Hypothalamus (tissue), 51 donors: Measurements from ENCODE around the gene CAPS.

Experiments used
- DNase-seq, 51 donors: peaks; one replicate each; lab custom pipeline; 2025; lab: John Stamatoyannopoulos, UW

CAPS gene

DNA sequence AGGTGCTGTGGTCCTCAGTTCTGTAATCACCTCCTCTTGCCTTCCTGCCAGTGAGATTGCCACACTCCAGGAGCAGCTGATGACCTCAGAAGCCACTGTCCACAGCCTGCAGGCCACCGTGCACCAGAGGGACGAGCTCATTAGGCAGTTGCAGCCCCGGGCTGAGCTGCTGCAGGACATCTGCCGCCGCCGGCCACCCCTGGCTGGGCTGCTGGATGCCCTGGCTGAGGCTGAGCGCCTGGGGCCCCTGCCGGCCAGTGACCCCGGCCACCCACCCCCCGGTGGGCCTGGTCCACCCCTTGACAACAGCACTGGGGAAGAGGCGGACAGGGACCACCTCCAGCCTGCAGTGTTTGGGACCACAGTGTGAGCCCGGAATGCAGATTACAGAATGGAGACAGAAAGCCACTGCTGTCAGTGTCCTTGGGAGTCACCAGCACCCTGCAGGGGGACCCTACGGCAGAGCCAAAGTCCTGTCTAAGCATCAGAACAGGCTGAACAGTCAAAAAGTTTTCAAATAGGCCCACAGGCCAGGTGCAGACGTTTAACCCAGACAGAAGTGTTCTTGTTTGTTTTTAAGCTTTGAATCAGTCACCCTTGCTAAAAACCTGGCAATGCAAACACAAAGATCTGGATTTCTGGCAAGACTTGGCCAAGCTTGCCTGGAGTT lies 5.1 kb upstream of the CAPS start:
- DNase-seq: no peak

GRCh38 chr19:5910638-5910907 lies 3.5 kb upstream of the CAPS start:
- DNase-seq: no peak

- DNase-seq: no peak
Measured at GRCh38 chr19:5911366-5911765, 2.7 kb upstream of the CAPS start.

DNA sequence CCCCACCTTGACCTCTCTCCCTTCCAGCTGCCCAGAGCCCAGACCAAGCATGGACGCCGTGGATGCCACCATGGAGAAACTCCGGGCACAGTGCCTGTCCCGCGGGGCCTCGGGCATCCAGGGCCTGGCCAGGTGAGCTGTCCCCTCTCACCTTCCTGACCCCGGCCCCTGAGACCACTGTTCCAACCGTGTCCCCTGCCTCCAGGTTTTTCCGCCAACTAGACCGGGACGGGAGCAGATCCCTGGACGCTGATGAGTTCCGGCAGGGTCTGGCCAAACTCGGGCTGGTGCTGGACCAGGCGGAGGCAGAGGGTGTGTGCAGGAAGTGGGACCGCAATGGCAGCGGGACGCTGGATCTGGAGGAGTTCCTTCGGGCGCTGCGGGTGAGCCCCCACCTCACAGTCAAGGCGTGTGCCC lies 312 bp downstream of the CAPS start:
- no peak for DNase-seq

GRCh38 chr19:5914946-5915781 lies 1.1 kb downstream of the CAPS start:
- no peak for DNase-seq

- no peak for DNase-seq
Measured at GRCh38 chr19:5915782-5916165, 1.7 kb downstream of the CAPS start.

DNA sequence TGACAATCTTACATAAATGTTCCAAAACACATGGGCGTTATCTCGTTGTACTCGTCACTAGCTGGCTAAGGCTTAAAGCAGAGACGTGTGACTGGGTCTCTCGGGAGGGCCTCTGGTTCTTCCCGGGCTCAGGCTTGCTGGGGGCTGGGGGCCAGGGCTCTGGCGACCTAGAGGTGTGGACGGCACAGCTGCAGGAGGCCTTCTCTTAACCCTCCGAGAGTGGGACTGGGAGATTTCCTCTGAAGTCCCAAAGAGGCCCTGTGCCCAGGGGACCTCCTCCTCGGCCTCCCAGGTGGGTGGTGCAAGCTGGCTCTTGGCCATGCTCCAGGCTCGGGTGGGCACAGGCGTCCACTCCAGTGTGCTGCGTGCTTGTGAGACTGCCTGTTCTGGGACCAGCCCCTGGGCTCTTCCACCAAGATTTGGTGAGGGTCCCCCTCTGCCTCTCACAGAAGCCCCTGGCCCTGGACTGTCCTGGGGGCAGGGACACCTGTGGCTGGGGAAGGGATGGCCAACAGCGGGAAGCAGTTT lies 2.2 kb downstream of the CAPS start:
- DNase-seq: no peak

DNA sequence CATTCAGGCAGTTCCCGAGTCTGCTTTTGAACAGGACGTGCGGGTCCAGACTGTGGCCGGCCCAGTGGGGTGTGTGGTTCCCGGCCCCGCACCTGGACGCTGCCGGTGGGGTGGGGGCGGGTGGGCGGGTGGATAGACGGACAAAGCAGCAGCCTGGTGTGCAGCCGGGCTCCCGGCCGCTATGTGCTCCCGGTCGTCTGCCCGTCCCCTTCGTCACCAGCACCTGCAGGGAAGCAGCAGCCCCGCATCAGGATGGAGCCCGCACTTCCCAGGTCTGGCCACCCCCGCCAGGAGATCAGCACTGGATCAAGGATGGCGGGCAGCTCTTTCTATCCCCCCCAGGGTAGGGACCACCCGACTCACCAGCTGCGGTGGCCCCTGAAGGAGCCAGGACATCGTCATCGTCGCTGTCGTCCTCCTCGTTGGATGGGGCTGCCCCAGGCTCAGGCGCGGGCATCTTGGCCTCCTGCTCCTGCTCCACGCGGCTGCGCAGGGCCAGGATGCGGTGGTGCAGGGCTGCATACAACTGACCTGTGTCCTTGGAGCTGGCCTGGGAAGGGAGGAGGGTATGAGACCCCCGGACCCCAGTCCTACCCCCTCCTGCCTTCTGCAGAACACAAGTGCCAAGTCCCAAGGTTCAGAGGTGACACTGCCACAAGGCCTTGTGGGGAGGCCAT lies 3.5 kb downstream of the CAPS start:
- no peak for DNase-seq

DNA sequence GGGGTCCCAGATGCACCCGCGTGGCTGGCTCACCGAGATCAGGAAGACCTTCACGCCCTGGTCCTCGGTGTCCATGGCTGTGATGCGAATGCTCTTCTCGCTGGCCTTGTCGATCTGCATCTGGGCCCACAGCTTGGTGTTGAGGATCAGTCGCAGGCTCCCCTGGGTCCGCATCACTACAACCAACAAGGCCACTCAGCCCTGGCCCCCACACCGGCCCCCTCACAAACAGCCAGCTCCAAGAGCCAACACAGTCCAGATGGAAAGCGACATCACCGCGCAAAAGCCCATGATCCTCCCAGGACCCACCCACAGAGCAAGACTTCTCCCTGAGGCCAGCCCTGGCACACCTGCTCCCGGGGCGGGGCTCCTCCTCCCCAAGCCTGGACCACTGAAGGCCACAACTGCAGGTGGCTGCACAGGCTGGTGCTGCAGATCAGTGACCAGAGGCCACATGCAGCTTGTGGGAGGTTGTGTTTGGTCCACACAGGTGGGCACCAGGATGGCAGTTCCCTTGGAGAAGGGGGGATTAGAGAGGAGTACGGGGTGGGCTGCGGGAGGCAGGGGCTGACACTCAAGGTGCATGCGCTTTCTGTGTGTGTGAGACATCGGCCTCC lies 4.5 kb downstream of the CAPS start:
- DNase-seq: no peak

GRCh38 chr19:5921516-5922160 lies 7.6 kb downstream of the CAPS start:
- no peak for DNase-seq

DNA sequence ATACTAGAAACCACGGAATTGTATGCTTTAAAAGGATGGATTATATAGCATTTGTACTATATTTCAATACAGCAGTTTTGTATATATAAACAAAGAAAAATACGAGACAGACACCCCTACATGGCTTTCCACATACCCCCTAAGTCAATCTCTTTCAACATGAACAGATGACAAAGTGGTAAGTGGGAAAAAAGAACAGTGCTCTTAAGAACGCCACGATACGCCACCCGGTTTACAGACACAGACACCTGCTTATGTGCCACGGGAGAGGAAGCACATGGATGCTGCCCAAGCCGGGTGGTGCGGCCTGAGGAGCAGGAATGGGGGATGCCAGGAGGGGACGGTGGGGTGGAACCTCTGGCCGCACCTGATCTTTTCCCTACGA lies 8.1 kb downstream of the CAPS start:
- DNase-seq: no peak

DNA sequence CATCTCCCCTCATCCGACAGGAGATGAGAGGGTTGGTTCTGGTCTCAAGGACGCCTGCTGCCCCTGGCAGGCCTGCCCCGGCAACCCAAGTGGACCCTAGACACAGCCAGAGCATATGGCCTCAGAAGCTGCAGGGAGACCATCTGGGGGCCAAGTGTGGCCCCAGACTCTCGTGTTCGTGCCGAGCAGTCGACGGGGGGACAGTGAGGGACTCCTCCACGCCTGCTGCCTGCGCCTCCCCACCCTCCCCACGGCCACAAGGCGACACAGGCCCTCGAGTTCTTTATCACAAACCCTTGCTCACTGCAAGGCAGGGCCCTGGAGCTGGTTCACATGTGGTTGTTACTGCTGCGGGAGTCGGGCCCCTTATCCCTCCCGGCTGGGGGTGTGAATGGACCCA lies 9.3 kb downstream of the CAPS start:
- no peak for DNase-seq

GRCh38 chr19:5925830-5926427 lies 11.9 kb downstream of the CAPS start:
- DNase-seq: no peak

DNA sequence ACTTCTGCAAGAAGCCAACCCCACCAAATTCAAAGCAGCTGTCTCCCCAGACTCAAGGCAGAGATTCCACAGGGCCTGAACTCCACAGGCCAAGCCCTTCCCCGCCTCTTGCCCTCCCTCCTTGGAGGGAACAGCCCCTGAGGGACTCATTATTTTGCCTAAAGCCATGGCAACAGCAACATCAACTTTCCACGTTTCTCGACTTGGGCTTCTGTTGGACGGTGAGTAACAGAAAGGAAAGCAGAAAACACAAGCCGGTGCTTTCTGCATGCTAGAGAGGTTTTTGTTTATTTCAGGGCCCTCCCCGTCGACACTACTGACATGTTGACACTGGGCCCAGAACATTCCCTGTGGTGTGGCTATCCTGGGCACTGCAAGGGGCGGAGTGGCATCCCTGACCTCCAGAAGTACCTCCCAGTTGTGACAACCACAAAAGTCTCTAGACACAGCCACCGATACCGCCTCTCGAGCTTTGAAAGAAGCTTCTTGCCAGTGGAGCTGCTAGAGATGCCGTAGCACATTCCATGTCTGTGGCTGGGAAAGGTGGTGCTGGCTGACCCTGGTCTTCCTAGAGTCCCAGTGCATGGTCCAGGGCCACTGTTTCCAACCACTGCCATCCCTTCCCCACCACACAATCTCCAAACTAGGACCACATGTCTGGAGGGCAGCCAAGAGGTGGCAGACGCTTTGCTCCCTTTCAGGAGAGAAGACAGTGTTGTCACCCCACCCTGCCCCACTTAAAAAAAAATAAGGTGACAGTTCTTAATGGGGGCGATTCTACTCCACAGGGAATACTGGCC lies 12.8 kb downstream of the CAPS start:
- DNase-seq: peak in 4 of 51 donors; percentile 10 to 30 (median 18)

DNA sequence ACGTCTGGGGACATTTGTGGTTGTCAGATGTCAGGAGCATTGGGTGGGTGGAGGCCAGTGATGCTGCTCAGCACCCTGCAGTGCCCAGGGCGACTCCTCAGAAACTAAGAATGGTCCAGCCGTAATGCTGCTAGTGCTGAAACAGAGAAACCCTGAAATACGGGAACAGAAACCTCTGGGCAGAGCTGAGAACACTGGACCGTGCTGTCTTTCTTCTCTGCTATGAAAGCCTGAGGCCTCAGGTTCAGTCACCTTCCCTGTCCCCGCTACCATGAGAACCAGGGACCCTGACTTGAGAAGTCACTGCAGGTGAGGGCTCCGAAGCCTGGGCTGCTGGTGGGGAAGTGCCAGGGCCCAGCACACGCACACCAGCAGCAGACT lies 13.4 kb downstream of the CAPS start:
- no peak for DNase-seq

GRCh38 chr19:5929179-5929578 lies 15.1 kb downstream of the CAPS start:
- no peak for DNase-seq

GRCh38 chr19:5929625-5930024 lies 15.6 kb downstream of the CAPS start:
- DNase-seq: no peak

GRCh38 chr19:5931251-5931650 lies 17.2 kb downstream of the CAPS start:
- DNase-seq: no peak

GRCh38 chr19:5932146-5932545 lies 18.1 kb downstream of the CAPS start:
- peak in 14 of 51 donors; percentile 11 to 63 (median 29) for DNase-seq
